HG03280 (cell line): ENCODE data around the gene TJAP1.

Source experiments
- ATAC-seq: cut with Tn5 transposase; IDR thresholded peaks from one replicate; pipeline ENCODE4 v1.9.1; 2021; ENCODE audit warnings: mild to moderate bottlenecking, moderate library complexity; ENCODE audit not compliant: unreplicated experiment

TJAP1 gene

GRCh38 chr6:43477235-43478007 is at the start of gene TJAP1:
TJAP1 (plus strand) TSS chr6:43477570; CDS start chr6:43499002, 21,432 bp downstream.
- ATAC-seq, result peak; percentile 99

GRCh38 chr6:43428112-43428570 is 49.2 kb upstream of the TJAP1 start:
- no peak for ATAC-seq

- no peak for ATAC-seq
Observed at GRCh38 chr6:43428874-43429273, 48.5 kb upstream of the TJAP1 start.

- no peak for ATAC-seq
Observed at GRCh38 chr6:43432009-43432945, 45.1 kb upstream of the TJAP1 start.

- no peak for ATAC-seq
Observed at GRCh38 chr6:43433148-43433547, 44.2 kb upstream of the TJAP1 start.

GRCh38 chr6:43434001-43434840 is 43.1 kb upstream of the TJAP1 start:
- no peak for ATAC-seq

GRCh38 chr6:43434943-43435342 is 42.4 kb upstream of the TJAP1 start:
- ATAC-seq, result no peak

- no peak for ATAC-seq
Observed at GRCh38 chr6:43435682-43436437, 41.5 kb upstream of the TJAP1 start.

GRCh38 chr6:43436577-43437282 is 40.6 kb upstream of the TJAP1 start:
- no peak for ATAC-seq

GRCh38 chr6:43437700-43438099 is 39.7 kb upstream of the TJAP1 start:
- no peak for ATAC-seq

- ATAC-seq, result no peak
Observed at GRCh38 chr6:43442935-43443334, 34.4 kb upstream of the TJAP1 start.

GRCh38 chr6:43444036-43444435 is 33.3 kb upstream of the TJAP1 start:
- no peak for ATAC-seq

GRCh38 chr6:43444582-43444981 is 32.8 kb upstream of the TJAP1 start:
- no peak for ATAC-seq

- no peak for ATAC-seq
Observed at GRCh38 chr6:43445576-43445975, 31.8 kb upstream of the TJAP1 start.

- no peak for ATAC-seq
Observed at GRCh38 chr6:43447604-43448003, 29.8 kb upstream of the TJAP1 start.

GRCh38 chr6:43448916-43449315 is 28.5 kb upstream of the TJAP1 start:
- no peak for ATAC-seq

GRCh38 chr6:43450699-43451131 is 26.7 kb upstream of the TJAP1 start:
- ATAC-seq, result no peak

- no peak for ATAC-seq
Observed at GRCh38 chr6:43451348-43451747, 26.0 kb upstream of the TJAP1 start.

- ATAC-seq, result no peak
Observed at GRCh38 chr6:43451939-43452338, 25.4 kb upstream of the TJAP1 start.
